Mucosa of stomach (tissue), 1 donor: ENCODE measurements around the gene FNDC3B.

Source experiments
- H3K27me3 ChIP-seq: one replicate; pipeline ENCODE4 v1.7.0; 2013; ENCODE audit warnings: mild to moderate bottlenecking, low read length; ENCODE audit not compliant: control insufficient read depth, insufficient read depth
- H3K36me3 ChIP-seq: one replicate; pipeline ENCODE4 v1.7.0; 2013; ENCODE audit warnings: low read length; ENCODE audit not compliant: control insufficient read depth, insufficient read depth
- H3K4me1 ChIP-seq: one replicate; pipeline ENCODE4 v1.7.0; 2013; ENCODE audit warnings: mild to moderate bottlenecking, low read length; ENCODE audit not compliant: control insufficient read depth, insufficient read depth
- H3K4me3 ChIP-seq: one replicate; pipeline ENCODE4 v1.7.0; 2013; ENCODE audit warnings: low read length
- H3K9ac ChIP-seq: one replicate; pipeline ENCODE4 v1.7.0; 2013; ENCODE audit warnings: mild to moderate bottlenecking, low read length, moderate library complexity
- H3K9me3 ChIP-seq: one replicate; pipeline ENCODE4 v1.7.0; 2013; ENCODE audit warnings: mild to moderate bottlenecking, low read length, moderate library complexity; ENCODE audit not compliant: control insufficient read depth
- donor health status: Pancreatic carcinoma.

FNDC3B gene

DNA sequence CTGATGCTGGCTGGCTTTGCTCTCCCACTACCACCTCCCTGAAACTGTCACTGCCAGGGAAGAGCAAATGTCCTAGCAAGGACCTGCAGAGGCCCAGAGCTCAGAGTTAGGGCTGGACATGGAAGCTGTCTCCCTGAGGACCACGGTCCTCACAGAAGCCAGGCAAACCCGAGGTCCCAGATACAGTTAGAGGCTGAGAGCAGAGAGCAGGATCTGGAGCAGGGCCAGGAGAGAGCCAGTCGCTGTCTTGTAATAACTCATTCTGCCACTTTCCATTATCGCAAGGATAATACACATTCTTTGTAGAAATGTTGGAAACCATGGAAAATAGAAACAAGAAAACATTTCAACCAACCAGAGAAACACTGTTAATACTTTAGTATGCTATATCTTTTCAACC lies 398.8 kb downstream of the FNDC3B start:
- Histone ChIP-seq H3K4me1 (no peaks in the 10 kb centered on the region), H3K36me3 (no peaks in the 10 kb centered on the region), H3K9ac (no peak overlapping the region), H3K4me3 (no peak overlapping the region), H3K27me3 (peaks cover 3% of the 10 kb centered on the region), H3K9me3 (no peaks in the 10 kb centered on the region)

DNA sequence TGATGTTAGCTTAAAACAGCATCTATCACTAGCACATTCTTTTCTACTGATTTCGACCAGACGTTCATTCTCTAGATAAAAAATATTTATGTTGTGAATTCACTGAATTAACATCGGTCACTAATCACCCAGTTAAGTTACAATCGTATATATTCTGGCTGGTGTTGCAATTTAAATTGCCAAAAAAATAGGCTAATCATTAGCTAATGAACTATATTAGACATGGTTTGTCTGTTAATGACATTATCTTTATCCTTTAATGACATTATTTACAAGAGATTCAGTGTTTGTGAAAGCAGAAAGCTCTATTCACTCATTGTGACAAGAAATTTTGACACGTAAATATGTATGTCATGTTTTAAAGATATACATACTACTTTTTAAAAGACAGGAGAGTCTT lies 402.2 kb downstream of the FNDC3B start:
- peaks cover 23% of the 10 kb centered on the region for H3K27me3 ChIP-seq

DNA sequence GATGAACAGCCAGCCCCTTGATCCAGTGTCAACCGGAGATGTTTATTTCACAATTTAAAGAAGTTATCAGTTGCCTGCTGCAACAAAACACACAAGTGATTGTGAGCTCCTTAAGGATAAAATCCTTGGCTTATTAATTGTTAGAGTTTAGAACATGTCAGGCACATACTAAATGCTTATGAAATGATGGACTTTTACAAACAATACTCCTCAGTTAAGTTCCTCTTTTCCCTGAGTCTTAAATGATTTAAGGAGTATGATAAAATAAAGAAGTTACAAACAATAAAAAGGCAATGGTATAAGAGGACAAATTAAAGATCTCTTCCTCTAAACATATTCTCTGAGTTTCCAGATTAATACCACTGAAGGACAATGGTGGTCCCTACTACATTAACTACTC lies 403.2 kb downstream of the FNDC3B start:
- H3K36me3 ChIP-seq, result no peaks in the 10 kb centered on the region
- no peak overlapping the region for H3K4me3 ChIP-seq
- peaks cover 32% of the 10 kb centered on the region for H3K27me3 ChIP-seq
- no peak overlapping the region for H3K9ac ChIP-seq
- no peaks in the 10 kb centered on the region for H3K4me1 ChIP-seq
- H3K9me3 ChIP-seq, result no peaks in the 10 kb centered on the region

More for the DNA sequence above, 402.2 kb downstream of the FNDC3B start:
- no peak overlapping the region for H3K4me3 ChIP-seq
- H3K4me1 ChIP-seq, result no peaks in the 10 kb centered on the region
- H3K9ac ChIP-seq, result no peak overlapping the region
- no peaks in the 10 kb centered on the region for H3K36me3 ChIP-seq
- H3K9me3 ChIP-seq, result no peaks in the 10 kb centered on the region

DNA sequence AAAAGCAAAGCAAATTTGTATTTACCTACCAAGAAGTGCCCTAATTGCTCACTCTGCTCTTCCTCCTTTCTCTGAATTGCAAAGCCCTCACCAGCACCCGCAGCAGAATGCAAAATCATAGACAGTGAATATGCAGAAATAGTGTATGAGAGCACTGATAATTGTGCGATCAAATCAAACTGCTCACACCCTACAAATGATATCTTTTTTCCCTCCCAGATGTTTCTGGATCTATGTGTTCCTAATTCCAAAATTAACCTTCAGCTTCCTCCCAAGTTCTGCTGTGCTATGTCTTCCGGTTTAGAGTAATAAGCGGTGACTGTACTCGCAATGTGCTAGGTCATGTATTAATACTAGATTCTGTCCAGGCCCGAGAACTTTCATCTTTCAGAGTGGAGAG lies 405.4 kb downstream of the FNDC3B start:
- Histone ChIP-seq H3K9ac (no peak overlapping the region), H3K4me3 (no peak overlapping the region), H3K36me3 (no peaks in the 10 kb centered on the region), H3K27me3 (peaks cover 51% of the 10 kb centered on the region), H3K9me3 (no peaks in the 10 kb centered on the region), H3K4me1 (no peaks in the 10 kb centered on the region)

DNA sequence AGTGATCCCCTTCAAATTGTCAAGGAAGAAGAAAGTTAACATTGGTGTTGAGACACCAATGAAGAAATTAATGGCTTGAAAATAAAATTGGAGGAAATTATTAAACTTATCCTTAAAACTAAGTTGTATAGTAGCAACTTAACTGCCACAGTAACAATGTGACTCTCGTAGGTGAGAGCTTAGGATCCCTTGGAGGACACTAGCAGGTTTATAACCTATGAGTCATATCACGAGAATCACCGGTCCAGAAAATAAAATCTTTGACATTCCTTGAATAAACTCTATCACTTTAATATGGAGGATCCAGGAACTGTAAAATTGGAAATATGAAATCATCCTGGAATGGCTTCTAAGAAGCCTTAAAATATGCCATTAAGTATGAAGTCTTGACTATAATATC lies 406.8 kb downstream of the FNDC3B start:
- H3K9ac ChIP-seq, result no peak overlapping the region
- no peaks in the 10 kb centered on the region for H3K9me3 ChIP-seq
- peaks cover 63% of the 10 kb centered on the region for H3K27me3 ChIP-seq
- no peaks in the 10 kb centered on the region for H3K36me3 ChIP-seq
- H3K4me1 ChIP-seq, result no peaks in the 10 kb centered on the region
- H3K4me3 ChIP-seq, result no peak overlapping the region

DNA sequence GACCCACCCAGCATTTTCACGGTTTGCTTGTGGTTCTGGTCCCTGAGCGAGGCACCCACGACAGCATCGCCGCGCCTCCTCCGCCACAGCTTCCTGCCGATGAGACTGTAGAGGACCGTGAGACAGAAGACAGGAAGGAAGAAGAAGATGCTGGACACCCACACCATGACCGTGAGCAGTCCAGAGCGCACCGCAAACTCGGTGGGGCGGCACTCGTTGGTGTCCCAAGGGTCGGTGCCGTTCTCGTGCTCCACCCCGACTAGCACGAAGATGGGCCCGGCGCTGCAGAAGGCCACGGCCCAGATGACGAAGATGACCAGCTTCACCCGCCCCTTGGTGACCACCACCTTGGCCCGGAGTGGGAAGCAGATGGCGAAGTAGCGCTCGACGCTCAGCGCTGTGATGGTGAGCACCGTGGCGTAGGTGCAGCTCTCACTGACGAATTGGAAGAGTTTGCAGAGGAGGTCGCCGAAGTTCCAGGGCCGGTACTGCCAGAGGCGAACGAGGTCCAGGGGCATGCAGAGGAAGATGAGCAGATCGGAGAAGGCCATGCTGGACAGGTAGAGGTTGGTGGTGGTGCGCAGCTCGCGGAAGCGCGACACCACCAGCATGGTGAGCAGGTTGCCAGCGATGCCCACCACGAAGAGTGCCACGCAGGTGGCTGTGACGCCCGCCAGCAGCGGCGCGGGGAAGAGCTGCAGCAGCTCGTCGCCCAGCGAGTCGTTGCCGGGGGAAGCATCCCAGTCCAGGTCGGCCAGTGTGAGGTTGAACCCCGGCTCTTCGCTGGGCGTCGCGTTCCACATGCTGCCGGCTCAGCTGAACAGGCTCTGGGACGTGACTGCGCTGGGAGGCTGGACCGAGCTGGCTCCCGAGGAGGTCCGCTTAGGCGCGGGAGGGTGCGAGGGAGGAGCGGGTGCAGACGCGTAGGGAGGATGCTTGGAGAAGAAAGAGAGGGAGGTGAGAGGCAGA lies 408.5 kb downstream of the FNDC3B start, which contains the start of gene GHSR:
GHSR (minus strand) TSS at position 846 of the 969 bp plus-strand sequence; CDS start at position 803, 43 bp downstream.
- H3K4me3 ChIP-seq, result no peak within 1 kb of the TSS
- H3K36me3 ChIP-seq, result no peaks in the 10 kb centered on the region
- peaks cover 68% of the 10 kb centered on the region for H3K27me3 ChIP-seq
- H3K4me1 ChIP-seq, result no peaks in the 10 kb centered on the region
- H3K9ac ChIP-seq, result no peak within 1 kb of the TSS
- no peaks in the 10 kb centered on the region for H3K9me3 ChIP-seq

DNA sequence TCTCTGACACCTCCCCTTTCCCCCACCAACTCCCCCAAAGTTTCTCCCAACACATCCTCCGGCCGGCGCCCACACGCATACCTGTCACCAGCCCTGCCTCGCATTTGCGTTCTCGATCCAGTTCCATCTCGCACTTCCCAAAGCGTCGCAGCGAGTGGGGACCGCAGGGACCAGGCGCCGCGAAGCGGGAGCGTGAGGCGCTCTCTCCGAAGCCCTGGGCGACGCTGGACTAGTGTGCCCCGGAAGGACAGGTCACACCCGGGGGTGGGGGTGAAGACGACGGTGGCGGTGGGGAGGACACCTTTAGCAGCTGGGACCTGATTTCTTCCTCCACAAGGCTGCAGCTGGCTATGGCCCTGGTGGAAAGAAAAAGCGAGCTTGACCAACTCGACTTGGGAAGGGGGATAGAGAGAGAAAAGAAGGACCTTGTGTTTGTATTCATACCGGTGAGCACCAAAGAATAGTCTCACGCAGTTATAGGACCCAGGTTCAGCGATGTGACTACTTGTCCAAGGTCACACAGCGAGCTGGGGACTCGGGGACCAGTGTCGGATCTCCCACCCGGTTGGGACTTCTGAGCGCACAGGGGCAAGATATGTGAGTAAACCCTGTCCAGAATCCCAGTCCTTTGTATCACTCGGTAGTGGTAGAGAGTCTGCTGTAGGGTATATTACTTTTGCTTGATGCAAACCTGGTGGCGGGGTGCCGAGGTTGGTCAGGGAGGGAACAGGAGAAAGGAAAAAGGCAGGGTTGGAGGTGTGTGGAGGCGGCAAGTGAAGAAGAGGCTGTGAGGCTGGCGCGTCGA lies 409.5 kb downstream of the FNDC3B start:
- no peak overlapping the region for H3K4me3 ChIP-seq
- no peaks in the 10 kb centered on the region for H3K9me3 ChIP-seq
- H3K36me3 ChIP-seq, result no peaks in the 10 kb centered on the region
- no peaks in the 10 kb centered on the region for H3K4me1 ChIP-seq
- no peak overlapping the region for H3K9ac ChIP-seq
- peaks cover 68% of the 10 kb centered on the region for H3K27me3 ChIP-seq

DNA sequence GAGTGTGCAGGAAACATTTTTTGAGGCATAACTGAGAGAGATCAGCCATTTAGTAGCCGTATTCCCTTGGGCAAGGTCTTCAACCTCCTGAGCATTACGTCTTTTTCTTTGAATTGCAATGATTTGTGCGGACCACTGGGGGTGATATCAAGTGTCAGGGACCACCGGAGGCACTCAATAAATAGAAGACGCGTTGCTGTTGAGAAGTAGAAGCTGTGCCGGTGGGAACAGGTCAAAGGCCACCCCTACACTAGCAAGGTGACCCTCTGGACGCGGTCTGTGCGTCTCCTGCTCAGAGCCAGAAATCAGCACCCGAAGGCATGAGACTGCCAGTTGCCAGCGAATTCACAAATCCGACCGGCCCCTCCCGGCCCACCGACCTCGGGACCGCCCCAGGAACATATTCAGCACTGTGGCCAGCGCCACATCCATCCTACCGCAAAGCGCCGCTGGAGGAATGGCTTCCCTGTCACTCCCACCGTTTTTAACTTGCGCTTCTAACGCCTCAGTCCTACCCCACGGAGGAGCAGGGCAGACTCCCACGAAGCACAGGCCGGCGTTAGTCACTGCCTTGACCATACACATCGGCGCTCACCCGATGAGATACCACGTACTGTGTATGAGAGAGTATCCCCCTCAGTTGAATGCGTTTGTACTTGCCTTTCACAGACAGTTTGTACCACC lies 410.2 kb downstream of the FNDC3B start:
- peaks cover 68% of the 10 kb centered on the region for H3K27me3 ChIP-seq
- no peak overlapping the region for H3K9ac ChIP-seq
- H3K36me3 ChIP-seq, result no peaks in the 10 kb centered on the region
- no peak overlapping the region for H3K4me3 ChIP-seq
- H3K4me1 ChIP-seq, result no peaks in the 10 kb centered on the region
- no peaks in the 10 kb centered on the region for H3K9me3 ChIP-seq
